GOT3 (cell line): ENCODE data around the gene MDN1.

Source experiments
- DNase-seq: peaks from one replicate; lab custom pipeline; 2025; ENCODE audit warnings: mixed read lengths; lab: John Stamatoyannopoulos, UW

The MDN1 gene

GRCh38 chr6:89702349-89702748 is 117.2 kb downstream of the MDN1 start:
- DNase-seq = no peak

GRCh38 chr6:89695667-89696066 is 123.9 kb downstream of the MDN1 start:
- DNase-seq = no peak

GRCh38 chr6:89694428-89694827 is 125.2 kb downstream of the MDN1 start:
- no peak for DNase-seq

GRCh38 chr6:89693207-89693606 is 126.4 kb downstream of the MDN1 start:
- no peak for DNase-seq

GRCh38 chr6:89692256-89692655 is 127.3 kb downstream of the MDN1 start:
- DNase-seq = no peak

- no peak for DNase-seq
These were observed 128.7 kb downstream of the MDN1 start for GRCh38 chr6:89690944-89691324.

- no peak for DNase-seq
These were observed 129.9 kb downstream of the MDN1 start for GRCh38 chr6:89689732-89690131.

- DNase-seq = no peak
These were observed 131.3 kb downstream of the MDN1 start for GRCh38 chr6:89688328-89688727.

- no peak for DNase-seq
These were observed 134.3 kb downstream of the MDN1 start for GRCh38 chr6:89685311-89685710.

- DNase-seq = no peak
These were observed 136.6 kb downstream of the MDN1 start for GRCh38 chr6:89682991-89683390.

- DNase-seq = no peak
These were observed 137.5 kb downstream of the MDN1 start for GRCh38 chr6:89681983-89682564.

- no peak for DNase-seq
These were observed 139.0 kb downstream of the MDN1 start for GRCh38 chr6:89680551-89680950.

GRCh38 chr6:89680150-89680549 is 139.4 kb downstream of the MDN1 start:
- DNase-seq = no peak

GRCh38 chr6:89679215-89680120 is 140.1 kb downstream of the MDN1 start:
- no peak for DNase-seq

- DNase-seq = no peak
These were observed 141.1 kb downstream of the MDN1 start for GRCh38 chr6:89678531-89678930.

- no peak for DNase-seq
These were observed 143.4 kb downstream of the MDN1 start for GRCh38 chr6:89675949-89676748.

- no peak for DNase-seq
These were observed 148.5 kb downstream of the MDN1 start for GRCh38 chr6:89670935-89671565.

GRCh38 chr6:89669002-89669401 is 150.6 kb downstream of the MDN1 start:
- no peak for DNase-seq

GRCh38 chr6:89667872-89668556 is 151.6 kb downstream of the MDN1 start:
- DNase-seq = no peak

GRCh38 chr6:89662659-89663223 is 156.9 kb downstream of the MDN1 start:
- no peak for DNase-seq

GRCh38 chr6:89661559-89661958 is 158.0 kb downstream of the MDN1 start:
- DNase-seq = no peak
